Fibroblast of mammary gland (primary cell): Measurements from ENCODE around the gene BPIFB2.

ENCODE experiments used
- DNase-seq: peaks from one replicate; pipeline ENCODE4 v3.0.0-alpha.2; 2010; ENCODE audit warnings: low read depth
- H3K4me3 ChIP-seq: 2 replicates; pipeline ENCODE4 v1.5.1; 2011; ENCODE audit warnings: low read depth, mild to moderate bottlenecking, low read length, moderate library complexity; ENCODE audit not compliant: control insufficient read depth
- TF ChIP-seq, protein P1 (sequence below): conservative IDR thresholded peaks from 2 replicates; pipeline ENCODE4 v1.5.1; 2011; ENCODE audit warnings: low read depth, low read length, inconsistent platforms; ENCODE audit not compliant: control insufficient read depth, insufficient read depth

The BPIFB2 gene

DNA sequence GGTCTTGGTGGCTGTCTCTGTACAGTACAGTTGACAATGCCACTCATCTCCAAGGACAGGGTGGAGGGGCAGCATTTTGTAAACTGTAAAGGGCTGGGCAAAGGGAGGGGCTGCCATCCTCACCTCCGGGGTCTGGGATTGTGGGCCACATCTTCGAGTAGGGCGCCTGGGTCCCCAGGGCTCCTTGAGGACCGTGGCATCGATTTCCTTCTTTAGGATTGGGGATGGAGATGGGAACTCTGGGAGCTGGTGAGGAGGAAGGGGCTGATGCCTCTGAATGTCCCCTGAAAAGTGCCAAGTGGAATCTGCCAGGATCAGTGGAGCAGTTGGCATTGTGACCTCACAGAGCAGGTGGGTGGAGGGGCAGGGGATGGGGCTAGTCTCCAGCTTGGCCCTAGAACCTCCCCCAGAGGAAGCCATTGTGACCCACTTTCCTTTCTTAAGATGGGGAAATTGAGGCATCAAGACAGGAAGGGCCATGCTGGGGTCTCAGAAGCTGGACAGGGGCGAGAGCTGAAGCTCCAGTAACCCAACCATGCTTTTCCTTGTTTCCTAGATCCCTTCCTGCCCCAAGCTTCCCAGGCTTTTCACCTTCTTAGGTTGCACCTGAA, 3.3 kb upstream of the BPIFB2 start, which contains the start of gene SUN5:
TSS of gene SUN5 (minus strand) at position 293 of the 611 bp plus-strand sequence. CDS start at position 200, 93 bp downstream.
- DNase-seq: no peak
- no peak within 1 kb of the TSS for H3K4me3 ChIP-seq
- TF ChIP-seq, protein P1, sequence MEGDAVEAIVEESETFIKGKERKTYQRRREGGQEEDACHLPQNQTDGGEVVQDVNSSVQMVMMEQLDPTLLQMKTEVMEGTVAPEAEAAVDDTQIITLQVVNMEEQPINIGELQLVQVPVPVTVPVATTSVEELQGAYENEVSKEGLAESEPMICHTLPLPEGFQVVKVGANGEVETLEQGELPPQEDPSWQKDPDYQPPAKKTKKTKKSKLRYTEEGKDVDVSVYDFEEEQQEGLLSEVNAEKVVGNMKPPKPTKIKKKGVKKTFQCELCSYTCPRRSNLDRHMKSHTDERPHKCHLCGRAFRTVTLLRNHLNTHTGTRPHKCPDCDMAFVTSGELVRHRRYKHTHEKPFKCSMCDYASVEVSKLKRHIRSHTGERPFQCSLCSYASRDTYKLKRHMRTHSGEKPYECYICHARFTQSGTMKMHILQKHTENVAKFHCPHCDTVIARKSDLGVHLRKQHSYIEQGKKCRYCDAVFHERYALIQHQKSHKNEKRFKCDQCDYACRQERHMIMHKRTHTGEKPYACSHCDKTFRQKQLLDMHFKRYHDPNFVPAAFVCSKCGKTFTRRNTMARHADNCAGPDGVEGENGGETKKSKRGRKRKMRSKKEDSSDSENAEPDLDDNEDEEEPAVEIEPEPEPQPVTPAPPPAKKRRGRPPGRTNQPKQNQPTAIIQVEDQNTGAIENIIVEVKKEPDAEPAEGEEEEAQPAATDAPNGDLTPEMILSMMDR: no peak

DNA sequence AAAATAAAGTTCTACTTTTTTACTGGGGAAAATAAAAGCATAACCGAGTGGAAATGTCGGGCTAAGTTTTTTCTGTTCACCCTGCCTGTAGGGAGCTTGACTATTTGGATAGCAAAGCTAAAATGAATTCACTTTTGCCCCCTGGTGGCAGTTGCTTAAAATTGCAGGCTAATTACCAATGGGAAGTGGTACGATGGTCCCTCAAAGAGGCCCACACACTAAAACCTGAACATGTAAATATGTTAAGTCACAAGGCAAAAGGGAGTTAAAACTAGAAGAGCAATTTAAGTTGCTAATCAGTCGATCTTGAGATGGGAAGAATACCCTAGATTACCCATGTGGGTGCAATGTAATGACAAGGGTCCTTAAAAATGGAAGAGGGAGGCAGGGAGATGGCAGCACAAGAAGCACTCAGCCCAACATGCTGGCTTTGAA, 2.4 kb upstream of the BPIFB2 start:
- TF ChIP-seq, protein P1: peak; percentile 53
- H3K4me3 ChIP-seq: no peak overlapping the region
- DNase-seq: peak; percentile 25

DNA sequence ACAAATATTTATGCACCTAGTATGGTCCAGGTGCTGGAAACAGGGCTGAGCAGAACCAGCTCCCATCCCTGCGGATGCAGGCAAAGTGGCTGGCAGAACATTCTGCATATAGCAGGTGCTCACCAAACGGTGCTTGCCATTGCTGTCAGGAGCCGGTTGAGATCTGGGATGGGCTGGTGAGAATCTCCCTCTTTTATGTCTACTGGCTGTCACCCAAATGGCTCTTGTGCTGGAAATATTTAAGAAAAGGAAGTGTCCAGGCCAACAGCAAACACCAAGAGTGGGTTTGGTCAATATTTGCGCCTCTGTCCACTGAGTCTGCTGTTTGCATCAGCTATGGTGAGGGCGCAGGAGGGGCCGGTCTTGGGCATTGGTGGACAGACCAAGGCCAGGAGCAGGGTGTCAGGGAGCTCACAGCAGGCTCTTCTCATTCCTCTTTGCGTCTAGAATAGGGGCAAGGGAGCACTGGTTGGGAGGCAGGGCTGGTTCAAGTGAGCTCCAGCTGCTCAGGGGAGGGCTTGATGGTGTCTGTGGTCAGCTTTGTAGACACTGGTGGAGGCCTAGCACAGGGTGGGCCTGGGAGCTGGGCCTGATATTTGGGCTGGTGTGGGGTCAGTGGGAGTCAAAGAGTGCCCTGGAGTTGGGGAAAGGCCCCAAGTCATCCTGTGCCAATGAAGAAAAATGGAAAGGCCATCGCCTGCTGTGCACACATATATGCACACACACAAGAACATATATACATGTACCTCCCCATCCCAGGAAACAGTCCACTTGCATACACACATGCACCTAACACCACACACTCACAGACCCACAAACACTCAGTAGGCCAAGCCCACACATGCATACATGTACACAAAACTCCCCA, 1.4 kb upstream of the BPIFB2 start:
- TF ChIP-seq, protein P1: no peak
- no peak for DNase-seq
- H3K4me3 ChIP-seq: no peak overlapping the region

DNA sequence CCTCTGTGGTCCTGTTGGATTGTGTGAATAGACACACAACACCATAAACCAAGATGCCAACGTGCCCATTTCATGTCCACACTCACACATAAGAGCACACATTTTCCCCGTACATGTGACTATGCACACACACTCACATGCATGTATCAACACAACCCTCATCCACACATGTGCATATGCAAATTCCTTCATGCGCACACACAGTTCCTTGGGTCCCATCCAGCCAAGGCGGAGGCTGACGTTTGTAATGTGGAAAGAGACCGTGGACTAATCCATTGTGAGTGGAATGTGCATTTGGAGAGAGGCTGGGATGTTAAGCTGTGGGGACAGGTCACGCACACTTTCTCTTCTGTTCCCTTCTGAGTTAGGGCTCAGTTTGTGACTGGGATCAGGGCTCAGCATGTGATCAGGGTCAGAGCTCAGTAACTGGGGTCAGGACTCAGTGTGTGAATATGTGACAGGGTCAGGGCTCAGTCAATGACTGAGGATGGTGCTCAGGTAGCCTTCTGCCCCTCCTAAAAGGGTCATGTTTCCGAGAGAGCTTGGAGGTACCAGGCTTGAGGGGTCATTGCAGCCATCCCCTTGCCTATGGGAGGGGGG, 628 bp upstream of the BPIFB2 start:
- TF ChIP-seq, protein P1: no peak
- H3K4me3 ChIP-seq: no peak overlapping the region
- no peak for DNase-seq

DNA sequence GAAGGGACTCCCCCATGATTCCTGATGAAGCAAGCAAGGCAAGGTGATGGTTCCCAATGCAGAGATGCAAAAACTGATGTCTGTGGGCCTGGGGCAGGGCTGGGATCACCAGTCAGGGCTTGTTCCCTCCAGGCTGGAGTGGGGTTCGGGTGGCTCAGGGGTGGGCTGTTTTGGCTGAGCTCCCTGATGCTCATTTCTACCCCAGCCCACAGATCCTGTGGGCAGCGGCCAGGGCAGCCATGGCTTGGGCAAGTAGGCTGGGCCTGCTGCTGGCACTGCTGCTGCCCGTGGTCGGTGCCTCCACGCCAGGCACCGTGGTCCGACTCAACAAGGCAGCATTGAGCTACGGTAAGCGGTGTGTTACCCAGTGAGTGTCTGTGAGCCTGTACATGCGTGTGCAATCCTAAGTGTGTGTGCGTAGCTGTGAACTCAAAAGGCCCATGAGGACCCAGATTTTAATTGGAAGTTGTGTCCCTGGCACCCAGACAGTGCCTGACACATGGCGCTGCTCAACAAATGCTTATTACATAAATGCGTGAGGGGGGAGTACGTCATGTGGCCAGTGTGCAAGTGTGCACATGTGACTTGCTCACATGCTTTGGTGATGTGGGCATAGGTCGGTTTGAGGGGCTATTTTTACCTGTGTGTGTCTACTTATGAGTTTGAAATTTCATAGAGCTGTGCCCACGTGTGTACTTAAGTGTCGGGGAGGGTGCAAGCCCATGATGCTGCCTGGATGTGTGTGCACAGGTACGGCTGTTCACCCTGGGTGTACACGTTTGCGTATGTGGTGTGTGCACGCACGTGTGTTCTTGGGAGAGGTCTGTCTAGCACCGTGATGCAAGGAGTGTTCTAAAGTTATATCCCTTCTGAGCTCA, 1.1 kb downstream of the BPIFB2 start:
- H3K4me3 ChIP-seq: no peak overlapping the region
- DNase-seq: no peak
- TF ChIP-seq, protein P1: no peak
